PC-3 (cell line): ENCODE data around the gene FGFR3. TPM values are rescaled to one million over a fixed set of nuclear protein-coding genes. Genes with fewer than 3 reads are reported as not detected.

Experiments used
- ATAC-seq: fragments of 200-7000 bp; cut with Tn5 transposase; 2 replicates; pipeline ENCODE4 v1.9.1; 2020; ENCODE audit warnings: mild to moderate bottlenecking, moderate library complexity
- BruUV-seq: library from RNA; stranded (reverse); fragments of 400-500 nt; replicated peaks from 2 replicates; lab custom pipeline; 2021; lab: Mats Ljungman, UMichigan
- CTCF ChIA-PET: fragments of 300-600 bp; sonication (Branson Sonifier 250); formaldehyde crosslinking; loops from one replicate; lab custom pipeline; 2022; ENCODE audit warnings: antibody characterized with exemption; lab: Charles Lee
- POLR2A ChIA-PET: fragments of 300-600 bp; sonication (Branson Sonifier 250); formaldehyde crosslinking; loops from one replicate; lab custom pipeline; 2022; ENCODE audit warnings: antibody characterized with exemption; ENCODE audit not compliant: unreplicated experiment; lab: Charles Lee
- DNase-seq: peaks from one replicate; pipeline ENCODE4 v3.0.0-alpha.2; 2015
- H2AFZ ChIP-seq: fragments of 300-600 bp; sonication (generic); 2 replicates; pipeline ENCODE4 v1.6.0; 2016; ENCODE audit warnings: antibody characterized with exemption, low read length
- H3F3A ChIP-seq: fragments of 300-600 bp; sonication (generic); one replicate; pipeline ENCODE4 v1.6.0; 2017; ENCODE audit warnings: antibody characterized with exemption, low read length, control low read depth, mild to moderate bottlenecking; ENCODE audit not compliant: unreplicated experiment
- H3K27ac ChIP-seq: fragments of 300-600 bp; sonication (generic); 2 replicates; pipeline ENCODE4 v1.5.1; 2016; ENCODE audit warnings: mild to moderate bottlenecking, low read length
- H3K27me3 ChIP-seq: fragments of 300-600 bp; sonication (generic); 2 replicates; pipeline ENCODE4 v1.6.1; 2016; ENCODE audit warnings: low read length, mixed read lengths
- H3K36me3 ChIP-seq: fragments of 300-600 bp; sonication (generic); 2 replicates; pipeline ENCODE4 v1.6.1; 2016; ENCODE audit warnings: low read depth, mixed run types, low read length, mixed read lengths
- H3K4me1 ChIP-seq: fragments of 300-600 bp; sonication (generic); 2 replicates; pipeline ENCODE4 v1.5.1; 2016; ENCODE audit warnings: low read length; ENCODE audit not compliant: insufficient read depth
- H3K4me2 ChIP-seq: fragments of 300-600 bp; sonication (generic); 2 replicates; pipeline ENCODE4 v1.6.0; 2016; ENCODE audit warnings: low read length
- H3K4me3 ChIP-seq: fragments of 300-600 bp; sonication (generic); 2 replicates; pipeline ENCODE4 v1.5.1; 2016; ENCODE audit warnings: mild to moderate bottlenecking, low read length, mixed read lengths
- H3K79me2 ChIP-seq: fragments of 300-600 bp; sonication (generic); 2 replicates; pipeline ENCODE4 v1.6.1; 2017; ENCODE audit warnings: low read length, mixed read lengths
- H3K9ac ChIP-seq: fragments of 300-600 bp; sonication (generic); 2 replicates; pipeline ENCODE4 v1.6.0; 2016; ENCODE audit warnings: mild to moderate bottlenecking, low read length
- H3K9me2 ChIP-seq: fragments of 300-600 bp; sonication (generic); replicated peaks from 2 replicates; pipeline ENCODE4 v1.6.1; 2016; ENCODE audit warnings: mixed run types, low read length, mixed read lengths
- H3K9me3 ChIP-seq: fragments of 300-600 bp; sonication (generic); 2 replicates; pipeline ENCODE4 v1.6.1; 2016; ENCODE audit warnings: low read length, mixed read lengths
- H4K20me1 ChIP-seq: fragments of 300-600 bp; sonication (generic); 2 replicates; pipeline ENCODE4 v1.6.1; 2016; ENCODE audit warnings: low read length, mixed read lengths
- EZH2 ChIP-seq: fragments of 300-600 bp; sonication (generic); IDR thresholded peaks from one replicate; pipeline ENCODE4 v1.6.1; 2017; ENCODE audit warnings: antibody characterized with exemption, mild to moderate bottlenecking, low read length; ENCODE audit not compliant: unreplicated experiment
- EZH2phosphoT487 ChIP-seq: fragments of 300-600 bp; sonication (generic); IDR thresholded peaks from 2 replicates; pipeline ENCODE4 v1.6.1; 2018; ENCODE audit warnings: mild to moderate bottlenecking, antibody characterized with exemption, low read length, borderline replicate concordance
- intact Hi-C: fragments of 100-400 bp; cut with micrococcal nuclease; formaldehyde crosslinking; loops from 2 replicates; pipeline ENCODE4 v1.9.0; 2023
- total RNA-seq: library from RNA; depleted of rRNA; stranded (reverse); fragments of >200 nt; gene quantifications from 2 replicates; pipeline ENCODE4 v1.2.3, GENCODE V29; 2014
- TF ChIP-seq, protein P1 (sequence below): fragments of 300-600 bp; sonication (generic); conservative IDR thresholded peaks from 2 replicates; pipeline ENCODE4 v1.5.1; 2017; ENCODE audit warnings: antibody characterized with exemption, low read depth, mild to moderate bottlenecking, low read length

The FGFR3 gene
- total RNA-seq, 1 experiment from 2014 or later: 0.11 TPM

- Histone ChIP-seq H3K4me1 (no peaks in the 10 kb centered on the region), H3K9me3 (no peaks in the 10 kb centered on the region), H2AFZ (no peak overlapping the region), H3K4me2 (no peak overlapping the region), H3K36me3 (no peaks in the 10 kb centered on the region), H3K9me2 (no peaks in the 10 kb centered on the region), H3K27ac (no peak overlapping the region), H3K27me3 (no peaks in the 10 kb centered on the region), H3K9ac (no peak overlapping the region), H3F3A (no peaks in the 10 kb centered on the region), H3K79me2 (no peaks in the 10 kb centered on the region), H4K20me1 (no peaks in the 10 kb centered on the region), H3K4me3 (no peak overlapping the region)
- DNase-seq: no peak
- TF ChIP-seq EZH2: no peak
- TF ChIP-seq, protein P1, sequence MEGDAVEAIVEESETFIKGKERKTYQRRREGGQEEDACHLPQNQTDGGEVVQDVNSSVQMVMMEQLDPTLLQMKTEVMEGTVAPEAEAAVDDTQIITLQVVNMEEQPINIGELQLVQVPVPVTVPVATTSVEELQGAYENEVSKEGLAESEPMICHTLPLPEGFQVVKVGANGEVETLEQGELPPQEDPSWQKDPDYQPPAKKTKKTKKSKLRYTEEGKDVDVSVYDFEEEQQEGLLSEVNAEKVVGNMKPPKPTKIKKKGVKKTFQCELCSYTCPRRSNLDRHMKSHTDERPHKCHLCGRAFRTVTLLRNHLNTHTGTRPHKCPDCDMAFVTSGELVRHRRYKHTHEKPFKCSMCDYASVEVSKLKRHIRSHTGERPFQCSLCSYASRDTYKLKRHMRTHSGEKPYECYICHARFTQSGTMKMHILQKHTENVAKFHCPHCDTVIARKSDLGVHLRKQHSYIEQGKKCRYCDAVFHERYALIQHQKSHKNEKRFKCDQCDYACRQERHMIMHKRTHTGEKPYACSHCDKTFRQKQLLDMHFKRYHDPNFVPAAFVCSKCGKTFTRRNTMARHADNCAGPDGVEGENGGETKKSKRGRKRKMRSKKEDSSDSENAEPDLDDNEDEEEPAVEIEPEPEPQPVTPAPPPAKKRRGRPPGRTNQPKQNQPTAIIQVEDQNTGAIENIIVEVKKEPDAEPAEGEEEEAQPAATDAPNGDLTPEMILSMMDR: no peak
- no peak for TF ChIP-seq EZH2phosphoT487
- ATAC-seq: no peak
- POLR2A ChIA-PET: no interaction called here
- intact Hi-C loops: no loop called here
- no TSS peak for BruUV-seq
- CTCF ChIA-PET: no interaction called here
Measured at GRCh38 chr4:1783015-1783414, 10.1 kb upstream of the FGFR3 start.

DNA sequence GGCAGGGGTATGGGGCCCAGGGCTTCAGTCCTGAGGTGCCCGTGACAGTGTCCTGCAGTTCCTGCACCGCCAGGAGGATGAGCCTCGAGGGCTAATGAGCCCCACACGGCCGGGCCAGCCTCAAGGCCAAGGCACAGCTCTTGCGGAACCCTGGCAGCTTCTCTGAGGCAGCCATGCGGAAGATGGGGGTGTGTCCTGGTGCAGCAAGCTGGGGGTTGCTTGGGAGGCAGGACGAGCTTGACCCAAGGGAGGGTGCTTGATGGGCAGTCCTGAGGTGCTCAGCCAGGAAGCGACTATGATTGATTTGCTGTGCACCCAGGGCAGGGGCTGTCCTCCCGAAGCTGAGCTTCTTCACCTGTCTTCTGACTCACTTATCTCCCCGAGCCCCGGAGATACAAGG lies 9.1 kb upstream of the FGFR3 start:
- H3K27ac ChIP-seq: no peak overlapping the region
- H3K4me3 ChIP-seq: no peak overlapping the region
- intact Hi-C loops: no loop called here
- no peak overlapping the region for H3K9ac ChIP-seq
- H4K20me1 ChIP-seq: no peaks in the 10 kb centered on the region
- DNase-seq (no peak), ATAC-seq (no peak)
- H3K36me3 ChIP-seq: no peaks in the 10 kb centered on the region
- H3K79me2 ChIP-seq: no peaks in the 10 kb centered on the region
- H3K9me2 ChIP-seq: no peaks in the 10 kb centered on the region
- TF ChIP-seq EZH2phosphoT487 (no peak), EZH2 (no peak)
- TF ChIP-seq, protein P1: no peak
- POLR2A ChIA-PET: no interaction called here
- no peak overlapping the region for H2AFZ ChIP-seq
- H3K4me2 ChIP-seq: no peak overlapping the region
- H3K27me3 ChIP-seq: no peaks in the 10 kb centered on the region
- no peaks in the 10 kb centered on the region for H3K9me3 ChIP-seq
- no peaks in the 10 kb centered on the region for H3F3A ChIP-seq
- CTCF ChIA-PET: no interaction called here
- no TSS peak for BruUV-seq
- no peaks in the 10 kb centered on the region for H3K4me1 ChIP-seq

GRCh38 chr4:1784395-1784788 lies 8.7 kb upstream of the FGFR3 start:
- no peaks in the 10 kb centered on the region for H4K20me1 ChIP-seq
- H3F3A ChIP-seq: no peaks in the 10 kb centered on the region
- H3K9me3 ChIP-seq: no peaks in the 10 kb centered on the region
- POLR2A ChIA-PET: no interaction called here
- no peaks in the 10 kb centered on the region for H3K79me2 ChIP-seq
- CTCF ChIA-PET: no interaction called here
- no peak overlapping the region for H3K4me2 ChIP-seq
- H3K4me3 ChIP-seq: no peak overlapping the region
- H3K27me3 ChIP-seq: no peaks in the 10 kb centered on the region
- no peaks in the 10 kb centered on the region for H3K9me2 ChIP-seq
- H3K4me1 ChIP-seq: no peaks in the 10 kb centered on the region
- no peak overlapping the region for H2AFZ ChIP-seq
- H3K36me3 ChIP-seq: no peaks in the 10 kb centered on the region
- TF ChIP-seq EZH2phosphoT487: no peak
- TF ChIP-seq, protein P1: no peak
- no peak for TF ChIP-seq EZH2
- no TSS peak for BruUV-seq
- no peak for DNase-seq
- no peak overlapping the region for H3K27ac ChIP-seq
- intact Hi-C loops: no loop called here
- H3K9ac ChIP-seq: no peak overlapping the region
- ATAC-seq: no peak
